HepG2 (cell line): Measurements from ENCODE around the gene HELZ. TPM values are rescaled to one million over a fixed set of nuclear protein-coding genes. Genes with fewer than 3 reads are reported as not detected.

ENCODE experiments used
- ADNP ChIP-seq: sonication (generic); formaldehyde crosslinking; IDR thresholded peaks from 2 replicates; pipeline ENCODE4 v1.4.0; 2020; ENCODE audit warnings: missing genetic modification reagents
- ATF1 ChIP-seq: IDR thresholded peaks from 2 replicates; pipeline ENCODE4 v1.6.1; 2016; ENCODE audit warnings: mild to moderate bottlenecking, control low read depth
- FOXK2 ChIP-seq: fragments of 450-650 bp; IDR thresholded peaks from 2 replicates; pipeline ENCODE4 v1.6.1; 2016
- GLMP ChIP-seq: sonication (generic); formaldehyde crosslinking; IDR thresholded peaks from 2 replicates; pipeline ENCODE4 v1.9.0; 2021; ENCODE audit warnings: missing genetic modification reagents, mild to moderate bottlenecking, borderline replicate concordance
- HOXA9 ChIP-seq: sonication (generic); formaldehyde crosslinking; IDR thresholded peaks from 2 replicates; pipeline ENCODE4 v1.8.1; 2022; ENCODE audit warnings: missing genetic modification reagents, mild to moderate bottlenecking, moderate library complexity, borderline replicate concordance
- KAT7 ChIP-seq: IDR thresholded peaks from 2 replicates; pipeline ENCODE4 v1.6.1; 2018; ENCODE audit warnings: borderline replicate concordance, missing compliant biosample characterization
- MEIS2 ChIP-seq: sonication (generic); formaldehyde crosslinking; IDR thresholded peaks from 2 replicates; pipeline ENCODE4 v1.9.0; 2021; ENCODE audit warnings: mild to moderate bottlenecking, missing genetic modification reagents
- MIXL1 ChIP-seq: IDR thresholded peaks from 2 replicates; pipeline ENCODE4 v1.6.1; 2016
- MLXIP ChIP-seq: sonication (generic); formaldehyde crosslinking; IDR thresholded peaks from 2 replicates; pipeline ENCODE4 v1.9.0; 2021; ENCODE audit warnings: missing genetic modification reagents, borderline replicate concordance
- NFE2L2 ChIP-seq: fragments of 150-350 bp; IDR thresholded peaks from 2 replicates; pipeline ENCODE4 v1.6.1; 2014; ENCODE audit warnings: low read length
- SNAI1 ChIP-seq: sonication (generic); formaldehyde crosslinking; IDR thresholded peaks from 2 replicates; pipeline ENCODE4 v1.5.0; 2020; ENCODE audit warnings: mild to moderate bottlenecking, missing genetic modification reagents, borderline replicate concordance
- SNAPC4 ChIP-seq: sonication (generic); formaldehyde crosslinking; IDR thresholded peaks from 2 replicates; pipeline ENCODE4 v1.4.0; 2020; ENCODE audit warnings: mild to moderate bottlenecking, missing genetic modification reagents
- TSC22D2 ChIP-seq: sonication (generic); formaldehyde crosslinking; IDR thresholded peaks from 2 replicates; pipeline ENCODE4 v1.5.1; 2020; ENCODE audit warnings: missing genetic modification reagents, mild to moderate bottlenecking, borderline replicate concordance
- ZBTB20 ChIP-seq: sonication (generic); formaldehyde crosslinking; IDR thresholded peaks from 2 replicates; pipeline ENCODE4 v1.8.1; 2023; ENCODE audit warnings: missing genetic modification reagents, low read depth, mild to moderate bottlenecking, borderline replicate concordance
- ZNF234 ChIP-seq: sonication (generic); formaldehyde crosslinking; conservative IDR thresholded peaks from 2 replicates; pipeline ENCODE4 v1.5.1; 2020; ENCODE audit warnings: mild to moderate bottlenecking, missing genetic modification reagents
- ZNF256 ChIP-seq: sonication (generic); formaldehyde crosslinking; conservative IDR thresholded peaks from 2 replicates; pipeline ENCODE4 v1.4.0; 2020; ENCODE audit warnings: missing genetic modification reagents
- ZNF260 ChIP-seq: sonication (generic); formaldehyde crosslinking; IDR thresholded peaks from 2 replicates; pipeline ENCODE4 v1.4.0; 2020; ENCODE audit warnings: missing genetic modification reagents, low read depth, mild to moderate bottlenecking, borderline replicate concordance
- ZNF329 ChIP-seq: sonication (generic); formaldehyde crosslinking; IDR thresholded peaks from 2 replicates; pipeline ENCODE4 v1.9.0; 2021; ENCODE audit warnings: low read depth, mild to moderate bottlenecking, missing genetic modification reagents
- ZNF546 ChIP-seq: sonication (generic); formaldehyde crosslinking; conservative IDR thresholded peaks from 2 replicates; pipeline ENCODE4 v1.8.1; 2023; ENCODE audit warnings: mild to moderate bottlenecking, missing genetic modification reagents
- ZNF607 ChIP-seq: sonication (generic); formaldehyde crosslinking; IDR thresholded peaks from 2 replicates; pipeline ENCODE4 v1.5.1; 2020; ENCODE audit warnings: missing genetic modification reagents, mild to moderate bottlenecking, borderline replicate concordance
- ZNF747 ChIP-seq: sonication (generic); formaldehyde crosslinking; IDR thresholded peaks from 2 replicates; pipeline ENCODE4 v1.8.1; 2023; ENCODE audit warnings: missing genetic modification reagents, mild to moderate bottlenecking, borderline replicate concordance
- ZNF790 ChIP-seq: sonication (generic); formaldehyde crosslinking; IDR thresholded peaks from 2 replicates; pipeline ENCODE4 v1.8.0; 2022; ENCODE audit warnings: missing genetic modification reagents, mild to moderate bottlenecking, borderline replicate concordance
- ZNF878 ChIP-seq: sonication (generic); formaldehyde crosslinking; IDR thresholded peaks from 2 replicates; pipeline ENCODE4 v1.8.1; 2023; ENCODE audit warnings: mild to moderate bottlenecking, missing genetic modification reagents, moderate library complexity
- ZSCAN21 ChIP-seq: sonication (generic); formaldehyde crosslinking; IDR thresholded peaks from 2 replicates; pipeline ENCODE4 v1.8.0; 2022; ENCODE audit warnings: mild to moderate bottlenecking, missing genetic modification reagents, moderate library complexity, borderline replicate concordance
- ZSCAN29 ChIP-seq: sonication (generic); formaldehyde crosslinking; conservative IDR thresholded peaks from 2 replicates; pipeline ENCODE4 v1.4.0; 2020; ENCODE audit warnings: mild to moderate bottlenecking, missing genetic modification reagents
- polyA plus RNA-seq, 8 experiments: library from polyadenylated mRNA; depleted of rRNA in 3 of 8; stranded (reverse) in 7 of 8; unstranded in 1 of 8; fragments of >200 nt; fragmentation: Illumina TruSeq in 4 of 8; extraction: Trizol in 4 of 8; gene quantifications; 2 replicates each; pipeline versions ENCODE4 v1.2.1 to v1.2.3, GENCODE V29; 2011 to 2016; ENCODE audit warnings: low read depth in 4 of 8, missing spikeins in 1 of 8, mixed read lengths in 1 of 8; ENCODE audit not compliant: insufficient read depth in 1 of 8
- total RNA-seq, 5 experiments: library from RNA; depleted of rRNA; stranded (reverse); fragments of >200 nt; fragmentation: Illumina TruSeq; extraction: Trizol; gene quantifications; 2 replicates each; pipeline ENCODE4 v1.2.3, GENCODE V29; 2016; ENCODE audit warnings: low read depth in 1 of 5

The HELZ gene
- total and polyA plus RNA-seq, 2 of the 13 experiments (the other 11 are each of a cell fraction or from before 2014, with no cell fraction given): 35.3 to 52.4 TPM

- TF ChIP-seq ZNF260 (CRISPR knock-in tag) (no peak), KAT7 (CRISPR knock-in tag) (no peak), ADNP (CRISPR knock-in tag) (no peak), MEIS2 (CRISPR knock-in tag) (no peak), TSC22D2 (CRISPR knock-in tag) (no peak), ZNF234 (CRISPR knock-in tag) (no peak), MLXIP (no peak), ZSCAN21 (CRISPR knock-in tag) (no peak), ZNF747 (0 out of 2 replicates have a peak, but pooled peaks have one; percentile 0), ZNF546 (CRISPR knock-in tag) (no peak), ZNF878 (CRISPR knock-in tag) (no peak), FOXK2 (no peak), SNAPC4 (CRISPR knock-in tag) (no peak), GLMP (CRISPR knock-in tag) (no peak), NFE2L2 (no peak), ZNF607 (CRISPR knock-in tag) (no peak; the same call in 1 of the 2 replicates), ZNF790 (CRISPR knock-in tag) (no peak), SNAI1 (CRISPR knock-in tag) (no peak), ZNF256 (CRISPR knock-in tag) (no peak), HOXA9 (no peak), ZNF329 (no peak), ZSCAN29 (CRISPR knock-in tag) (no peak), ZBTB20 (CRISPR knock-in tag) (no peak), ATF1 (no peak), MIXL1 (no peak)
Measured at GRCh38 chr17:67246403-67246652, 1.3 kb upstream of the HELZ start (continued).
